HepG2 (cell line): ENCODE measurements around the gene PRM3. TPM values are rescaled to one million over a fixed set of nuclear protein-coding genes. Genes with fewer than 3 reads are reported as not detected.

ENCODE experiments used
- AKAP8 ChIP-seq: sonication (generic); formaldehyde crosslinking; IDR thresholded peaks from 2 replicates; pipeline ENCODE4 v1.5.1; 2020; ENCODE audit warnings: mild to moderate bottlenecking, missing genetic modification reagents
- ARNT2 ChIP-seq: sonication (generic); formaldehyde crosslinking; IDR thresholded peaks from 2 replicates; pipeline ENCODE4 v1.8.0; 2022; ENCODE audit warnings: mild to moderate bottlenecking, low read depth, missing genetic modification reagents, moderate library complexity
- CREBL2 ChIP-seq: sonication (generic); formaldehyde crosslinking; IDR thresholded peaks from 2 replicates; pipeline ENCODE4 v1.8.1; 2023; ENCODE audit warnings: missing genetic modification reagents, mild to moderate bottlenecking, borderline replicate concordance
- DDIT3 ChIP-seq: sonication (generic); formaldehyde crosslinking; IDR thresholded peaks from 2 replicates; pipeline ENCODE4 v1.4.0; 2020; ENCODE audit warnings: mild to moderate bottlenecking, missing genetic modification reagents
- ELF3 ChIP-seq: IDR thresholded peaks from 2 replicates; pipeline ENCODE4 v1.6.1; 2016; ENCODE audit warnings: missing genetic modification reagents, missing compliant biosample characterization
- ELF4 ChIP-seq: sonication (generic); formaldehyde crosslinking; IDR thresholded peaks from 2 replicates; pipeline ENCODE4 v1.5.0; 2020; ENCODE audit warnings: missing genetic modification reagents, mild to moderate bottlenecking, moderate library complexity, borderline replicate concordance
- GTF2F1 ChIP-seq: fragments of 150-350 bp; IDR thresholded peaks from 2 replicates; pipeline ENCODE4 v1.6.1; 2014; ENCODE audit warnings: low read length
- KAT7 ChIP-seq: IDR thresholded peaks from 2 replicates; pipeline ENCODE4 v1.6.1; 2018; ENCODE audit warnings: borderline replicate concordance, missing compliant biosample characterization
- MTA1 ChIP-seq: sonication (generic); formaldehyde crosslinking; IDR thresholded peaks from 2 replicates; pipeline ENCODE4 v1.4.0; 2020; ENCODE audit warnings: missing genetic modification reagents, mild to moderate bottlenecking, borderline replicate concordance
- NFIB ChIP-seq: sonication (generic); formaldehyde crosslinking; IDR thresholded peaks from 2 replicates; pipeline ENCODE4 v1.9.0; 2021; ENCODE audit warnings: missing genetic modification reagents, mild to moderate bottlenecking, borderline replicate concordance
- NFRKB ChIP-seq: fragments of 450-650 bp; IDR thresholded peaks from 2 replicates; pipeline ENCODE4 v1.6.1; 2017
- PAF1 ChIP-seq: IDR thresholded peaks from 2 replicates; pipeline ENCODE4 v1.6.1; 2016; ENCODE audit warnings: missing genetic modification reagents, missing compliant biosample characterization
- RARG ChIP-seq: sonication (generic); formaldehyde crosslinking; IDR thresholded peaks from 2 replicates; pipeline ENCODE4 v1.4.0; 2020; ENCODE audit warnings: low read depth, mild to moderate bottlenecking, missing genetic modification reagents
- SAP130 ChIP-seq: IDR thresholded peaks from 2 replicates; pipeline ENCODE4 v1.6.1; 2016; ENCODE audit warnings: low read depth
- SOX13 ChIP-seq, 3 experiments: fragments of 450-650 bp in 1 of 3; sonication (generic) in 1 of 3; formaldehyde crosslinking in 1 of 3; IDR thresholded peaks in 2 of 3; conservative IDR thresholded peaks in 1 of 3; 2 replicates each; pipeline versions ENCODE4 v1.5.0 to v1.6.1; 2016 to 2020; ENCODE audit warnings: antibody characterized with exemption in 1 of 3, mild to moderate bottlenecking in 1 of 3, missing compliant biosample characterization in 1 of 3, missing genetic modification reagents in 1 of 3, moderate library complexity in 1 of 3
- TBX3 ChIP-seq: fragments of 450-650 bp; IDR thresholded peaks from 2 replicates; pipeline ENCODE4 v1.6.1; 2017; ENCODE audit warnings: antibody characterized with exemption, mild to moderate bottlenecking, inconsistent platforms, borderline replicate concordance
- TFAP4 ChIP-seq: sonication (generic); IDR thresholded peaks from 2 replicates; pipeline ENCODE4 v1.6.1; 2016; ENCODE audit warnings: low read depth, borderline replicate concordance
- XBP1 ChIP-seq: sonication (generic); formaldehyde crosslinking; IDR thresholded peaks from 2 replicates; pipeline ENCODE4 v1.5.0; 2020; ENCODE audit warnings: missing genetic modification reagents
- ZNF160 ChIP-seq: sonication (generic); formaldehyde crosslinking; IDR thresholded peaks from 2 replicates; pipeline ENCODE4 v1.8.0; 2022; ENCODE audit warnings: mild to moderate bottlenecking, inconsistent platforms, missing genetic modification reagents
- ZNF224 ChIP-seq: sonication (generic); formaldehyde crosslinking; IDR thresholded peaks from 2 replicates; pipeline ENCODE4 v1.5.0; 2020; ENCODE audit warnings: mild to moderate bottlenecking, missing genetic modification reagents
- ZNF253 ChIP-seq: sonication (generic); formaldehyde crosslinking; IDR thresholded peaks from 2 replicates; pipeline ENCODE4 v1.8.0; 2022; ENCODE audit warnings: mild to moderate bottlenecking, missing genetic modification reagents, borderline replicate concordance
- ZNF34 ChIP-seq: sonication (generic); formaldehyde crosslinking; IDR thresholded peaks from 2 replicates; pipeline ENCODE4 v1.4.0; 2020; ENCODE audit warnings: mild to moderate bottlenecking, missing genetic modification reagents, borderline replicate concordance
- ZNF430 ChIP-seq: sonication (generic); formaldehyde crosslinking; IDR thresholded peaks from 2 replicates; pipeline ENCODE4 v1.9.0; 2021; ENCODE audit warnings: mild to moderate bottlenecking, missing genetic modification reagents
- ZNF547 ChIP-seq: sonication (generic); formaldehyde crosslinking; IDR thresholded peaks from 2 replicates; pipeline ENCODE4 v1.5.1; 2020; ENCODE audit warnings: mild to moderate bottlenecking, missing genetic modification reagents
- ZNF678 ChIP-seq: sonication (generic); formaldehyde crosslinking; IDR thresholded peaks from 2 replicates; pipeline ENCODE4 v1.4.0; 2020; ENCODE audit warnings: mild to moderate bottlenecking, missing genetic modification reagents
- ZSCAN12 ChIP-seq: sonication (generic); formaldehyde crosslinking; IDR thresholded peaks from 2 replicates; pipeline ENCODE4 v1.9.0; 2021; ENCODE audit warnings: mild to moderate bottlenecking, missing genetic modification reagents
- polyA plus RNA-seq, 8 experiments: library from polyadenylated mRNA; depleted of rRNA in 3 of 8; stranded (reverse) in 7 of 8; unstranded in 1 of 8; fragments of >200 nt; fragmentation: Illumina TruSeq in 4 of 8; extraction: Trizol in 4 of 8; gene quantifications; 2 replicates each; pipeline versions ENCODE4 v1.2.1 to v1.2.3, GENCODE V29; 2011 to 2016; ENCODE audit warnings: low read depth in 4 of 8, missing spikeins in 1 of 8, mixed read lengths in 1 of 8; ENCODE audit not compliant: insufficient read depth in 1 of 8
- total RNA-seq, 5 experiments: library from RNA; depleted of rRNA; stranded (reverse); fragments of >200 nt; fragmentation: Illumina TruSeq; extraction: Trizol; gene quantifications; 2 replicates each; pipeline ENCODE4 v1.2.3, GENCODE V29; 2016; ENCODE audit warnings: low read depth in 1 of 5
- TF ChIP-seq, protein P1 (sequence below): IDR thresholded peaks from 2 replicates; pipeline ENCODE4 v1.6.1; 2016; ENCODE audit warnings: mild to moderate bottlenecking
- TF ChIP-seq, protein P2 (sequence below): sonication (generic); formaldehyde crosslinking; IDR thresholded peaks from 2 replicates; pipeline ENCODE4 v1.9.0; 2021; ENCODE audit warnings: missing genetic modification reagents, mild to moderate bottlenecking, borderline replicate concordance

Gene PRM3
- total and polyA plus RNA-seq, 2 of the 13 experiments (the other 11 are each of a cell fraction or from before 2014, with no cell fraction given): not detected

- no peak for TF ChIP-seq SAP130 (CRISPR knock-in tag)
- TF ChIP-seq PAF1 (CRISPR knock-in tag): no peak
- peak; percentile 78; the same call in 1 of the 2 replicates for TF ChIP-seq NFIB (CRISPR knock-in tag)
- TF ChIP-seq ZNF253: no peak
- no peak for TF ChIP-seq ELF4
- no peak for TF ChIP-seq AKAP8 (CRISPR knock-in tag)
- TF ChIP-seq RARG (CRISPR knock-in tag): no peak
- TF ChIP-seq DDIT3 (CRISPR knock-in tag): no peak
- TF ChIP-seq MTA1 (CRISPR knock-in tag): 0 out of 2 replicates have a peak, but pooled peaks have one; percentile 17
- TF ChIP-seq GTF2F1: peak; percentile 67; the same call in 1 of the 2 replicates
- TF ChIP-seq ARNT2: no peak
- no peak for TF ChIP-seq ZNF34 (CRISPR knock-in tag)
- no peak; the same call in 1 of the 2 replicates for TF ChIP-seq ZNF160 (CRISPR knock-in tag)
- no peak for TF ChIP-seq TBX3
- TF ChIP-seq ZNF678: no peak
- TF ChIP-seq, protein P1, sequence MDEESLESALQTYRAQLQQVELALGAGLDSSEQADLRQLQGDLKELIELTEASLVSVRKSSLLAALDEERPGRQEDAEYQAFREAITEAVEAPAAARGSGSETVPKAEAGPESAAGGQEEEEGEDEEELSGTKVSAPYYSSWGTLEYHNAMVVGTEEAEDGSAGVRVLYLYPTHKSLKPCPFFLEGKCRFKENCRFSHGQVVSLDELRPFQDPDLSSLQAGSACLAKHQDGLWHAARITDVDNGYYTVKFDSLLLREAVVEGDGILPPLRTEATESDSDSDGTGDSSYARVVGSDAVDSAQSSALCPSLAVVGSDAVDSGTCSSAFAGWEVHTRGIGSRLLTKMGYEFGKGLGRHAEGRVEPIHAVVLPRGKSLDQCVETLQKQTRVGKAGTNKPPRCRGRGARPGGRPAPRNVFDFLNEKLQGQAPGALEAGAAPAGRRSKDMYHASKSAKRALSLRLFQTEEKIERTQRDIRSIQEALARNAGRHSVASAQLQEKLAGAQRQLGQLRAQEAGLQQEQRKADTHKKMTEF: no peak; the same call in 1 of the 2 replicates
- TF ChIP-seq XBP1: no peak
- TF ChIP-seq NFRKB: no peak
- TF ChIP-seq, protein P2, sequence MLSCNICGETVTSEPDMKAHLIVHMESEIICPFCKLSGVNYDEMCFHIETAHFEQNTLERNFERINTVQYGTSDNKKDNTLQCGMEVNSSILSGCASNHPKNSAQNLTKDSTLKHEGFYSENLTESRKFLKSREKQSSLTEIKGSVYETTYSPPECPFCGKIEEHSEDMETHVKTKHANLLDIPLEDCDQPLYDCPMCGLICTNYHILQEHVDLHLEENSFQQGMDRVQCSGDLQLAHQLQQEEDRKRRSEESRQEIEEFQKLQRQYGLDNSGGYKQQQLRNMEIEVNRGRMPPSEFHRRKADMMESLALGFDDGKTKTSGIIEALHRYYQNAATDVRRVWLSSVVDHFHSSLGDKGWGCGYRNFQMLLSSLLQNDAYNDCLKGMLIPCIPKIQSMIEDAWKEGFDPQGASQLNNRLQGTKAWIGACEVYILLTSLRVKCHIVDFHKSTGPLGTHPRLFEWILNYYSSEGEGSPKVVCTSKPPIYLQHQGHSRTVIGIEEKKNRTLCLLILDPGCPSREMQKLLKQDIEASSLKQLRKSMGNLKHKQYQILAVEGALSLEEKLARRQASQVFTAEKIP (CRISPR knock-in tag): no peak
- TF ChIP-seq ELF3 (CRISPR knock-in tag): no peak
- TF ChIP-seq ZNF430 (CRISPR knock-in tag): no peak
- no peak for TF ChIP-seq ZNF547 (CRISPR knock-in tag)
- TF ChIP-seq CREBL2 (CRISPR knock-in tag): no peak
- TF ChIP-seq KAT7: no peak
- TF ChIP-seq TFAP4: no peak
- no peak for TF ChIP-seq ZNF224 (CRISPR knock-in tag)
- TF ChIP-seq SOX13 (IDR thresholded peaks at IDR 0.05): no peak
- no peak for TF ChIP-seq SOX13 (CRISPR knock-in tag; conservative IDR thresholded peaks at IDR 0.05 in 1 of 2, IDR thresholded peaks at IDR 0.05 in 1 of 2)
- no peak for TF ChIP-seq ZSCAN12
Observed at GRCh38 chr16:11319529-11320146, 46.2 kb upstream of the PRM3 start (continued).
